Activated T-helper 1 cell treated with Interleukin-2 at 50 U/mL for 16 hours (primary cell): ENCODE results near the gene BET1.

Experiments used
- DNase-seq: peaks from one replicate; pipeline ENCODE4 v3.0.0-alpha.2; 2020; ENCODE audit warnings: low read depth

BET1 gene

DNA sequence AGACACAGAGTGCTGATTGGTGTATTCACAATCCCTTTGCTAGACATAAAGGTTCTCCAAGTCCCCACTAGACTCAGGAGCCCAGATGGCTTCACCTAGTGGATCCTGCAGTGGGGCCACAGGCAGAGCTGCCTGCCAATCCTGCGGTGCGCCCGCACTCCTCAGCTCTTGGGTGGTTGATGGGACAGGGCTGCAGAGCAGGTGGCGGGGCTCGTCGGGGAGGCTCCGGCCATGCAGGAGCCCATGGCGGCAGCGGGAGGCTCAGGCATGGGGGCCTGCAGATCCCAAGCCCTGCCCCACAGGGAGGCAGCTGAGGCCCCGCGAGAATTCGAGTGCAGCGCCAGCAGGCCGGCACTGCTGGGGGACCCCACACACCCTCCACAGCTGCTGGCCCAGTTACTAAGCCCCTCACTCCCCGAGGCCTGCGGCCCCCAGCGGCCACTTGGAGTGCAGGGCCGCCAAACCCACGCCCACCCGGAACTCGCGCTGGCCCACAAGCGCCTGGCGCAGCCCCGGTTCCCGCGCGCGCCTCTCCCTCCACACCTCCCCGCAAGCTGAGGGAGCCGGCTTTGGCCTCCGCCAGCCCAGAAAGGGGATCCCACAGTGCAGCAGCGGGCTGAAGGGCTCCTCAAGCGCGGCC is 7.7 kb upstream of the BET1 start:
- no peak for DNase-seq

DNA sequence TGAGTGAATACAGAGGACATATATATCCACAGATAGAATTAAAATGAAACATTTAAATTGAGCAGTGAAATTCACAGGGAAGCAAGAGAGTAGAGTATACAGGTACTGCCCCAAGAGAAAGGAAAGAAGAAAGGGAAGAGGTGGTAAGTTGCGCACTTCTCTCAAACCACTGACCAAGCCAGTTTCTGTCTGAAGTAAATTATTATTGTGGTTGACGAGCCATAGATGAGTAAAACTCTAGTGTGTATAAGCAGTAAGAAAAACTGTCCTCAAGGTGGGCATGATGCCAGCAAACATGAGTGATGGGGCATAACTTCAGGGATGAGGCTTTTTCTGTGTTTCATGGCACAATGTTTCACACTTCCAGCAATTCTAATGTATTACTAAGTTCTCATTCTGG is 4.4 kb upstream of the BET1 start:
- no peak for DNase-seq

DNA sequence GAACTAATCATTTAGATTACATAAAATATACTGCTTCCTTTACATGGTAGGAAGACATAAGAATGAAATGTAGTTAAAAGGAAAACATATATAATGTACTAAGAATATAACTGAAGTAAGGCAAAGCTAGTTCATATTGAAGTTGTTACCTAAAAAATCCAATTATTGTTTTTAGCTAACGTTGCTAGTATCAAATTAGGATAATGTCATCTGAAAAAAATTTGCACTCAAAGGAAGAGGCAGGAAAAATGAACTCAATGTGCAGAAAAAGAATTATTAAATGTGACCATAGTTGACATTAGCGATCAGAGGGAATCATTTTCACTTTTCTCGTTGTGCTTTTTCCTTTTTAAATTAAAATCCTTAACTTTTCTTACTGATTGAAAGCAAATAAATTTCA is 1.6 kb upstream of the BET1 start:
- DNase-seq: no peak

DNA sequence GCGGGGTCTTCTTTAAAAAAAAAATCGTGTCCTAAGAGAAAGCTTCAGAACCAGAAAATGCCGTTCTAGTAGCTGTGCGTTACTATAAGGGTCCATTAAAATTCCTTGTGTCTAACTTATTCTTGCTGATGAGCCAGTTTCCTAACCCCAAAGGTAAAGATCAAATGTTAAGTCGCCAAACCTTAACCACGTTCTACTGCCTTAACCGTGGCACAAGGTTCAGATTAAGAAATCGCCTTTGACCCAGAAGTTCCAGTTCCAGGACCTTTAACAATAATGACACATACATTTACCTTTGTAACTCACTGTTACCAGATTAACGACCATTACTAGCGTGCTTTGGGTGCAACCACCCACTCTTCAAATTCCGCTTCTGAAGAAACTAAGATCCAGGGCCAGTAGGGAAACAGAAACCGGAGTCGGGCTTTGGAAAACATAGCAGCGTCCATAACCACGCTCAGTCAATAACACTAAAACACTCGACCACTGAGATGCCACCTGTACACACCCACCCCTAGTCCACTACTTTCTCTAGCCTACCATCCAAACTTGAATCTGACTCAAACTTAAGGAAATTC is 620 bp downstream of the BET1 start:
- no peak for DNase-seq

DNA sequence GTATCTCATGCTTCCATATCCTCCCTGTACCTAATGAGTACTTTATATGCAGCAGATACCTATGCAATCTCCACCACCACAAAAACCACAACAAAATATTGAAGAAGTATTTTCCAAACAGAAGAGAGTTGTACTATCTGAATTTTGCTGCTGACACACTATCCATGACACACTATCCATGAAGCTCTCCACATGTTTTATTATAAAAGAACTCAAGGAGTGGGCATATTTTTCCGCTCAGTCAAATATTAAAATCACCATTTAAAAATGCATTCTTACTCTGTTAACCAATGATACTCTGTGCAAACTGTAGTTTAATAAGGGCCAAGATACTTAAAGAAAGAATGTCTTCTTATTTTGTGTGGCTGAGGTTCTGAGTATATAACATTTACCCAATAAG is 2.8 kb downstream of the BET1 start:
- DNase-seq: no peak

DNA sequence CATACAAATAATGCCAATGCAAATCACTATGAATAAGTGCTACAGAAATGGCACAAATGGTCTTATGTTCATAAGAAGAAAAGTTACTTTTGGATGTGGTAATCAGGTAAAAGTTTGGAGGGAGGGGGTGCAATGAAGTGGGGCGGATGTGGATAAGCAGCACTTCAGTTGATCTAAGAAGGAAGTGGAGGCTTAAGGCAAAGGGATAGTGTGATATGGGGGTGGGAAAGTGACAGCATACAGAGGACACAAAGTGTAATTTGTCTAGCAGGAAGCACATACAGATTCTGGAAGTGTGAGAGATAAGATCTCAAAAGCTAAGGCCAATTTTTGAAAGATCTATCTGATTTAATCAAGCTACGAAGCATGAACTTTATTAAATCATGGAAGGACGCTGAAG is 6.3 kb downstream of the BET1 start:
- DNase-seq: no peak

GRCh38 chr7:93992421-93993110 is 11.6 kb downstream of the BET1 start:
- no peak for DNase-seq

DNA sequence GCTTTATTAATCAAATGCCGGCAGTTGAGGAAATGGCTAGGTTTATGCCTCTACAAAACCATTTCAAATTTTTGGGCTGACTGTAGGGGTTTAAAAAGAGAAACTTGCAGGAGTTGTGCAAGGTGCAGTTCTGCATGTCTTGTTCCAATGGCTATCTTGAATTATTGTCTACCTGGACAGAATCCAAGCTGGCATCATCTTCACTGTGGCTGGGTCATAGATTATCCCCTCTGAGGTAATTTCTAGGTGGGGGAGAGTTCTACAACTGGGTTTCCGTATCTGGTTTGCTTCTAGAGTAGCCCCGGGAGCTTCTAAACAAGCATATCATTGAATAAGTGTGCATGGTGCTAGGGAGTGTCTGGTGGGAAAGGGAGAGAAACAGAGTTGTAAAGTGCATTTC is 16.9 kb downstream of the BET1 start:
- DNase-seq: no peak

- DNase-seq: no peak
These were observed 19.1 kb downstream of the BET1 start for GRCh38 chr7:93985101-93985500.

- no peak for DNase-seq
These were observed 20.1 kb downstream of the BET1 start for GRCh38 chr7:93984024-93984423.

DNA sequence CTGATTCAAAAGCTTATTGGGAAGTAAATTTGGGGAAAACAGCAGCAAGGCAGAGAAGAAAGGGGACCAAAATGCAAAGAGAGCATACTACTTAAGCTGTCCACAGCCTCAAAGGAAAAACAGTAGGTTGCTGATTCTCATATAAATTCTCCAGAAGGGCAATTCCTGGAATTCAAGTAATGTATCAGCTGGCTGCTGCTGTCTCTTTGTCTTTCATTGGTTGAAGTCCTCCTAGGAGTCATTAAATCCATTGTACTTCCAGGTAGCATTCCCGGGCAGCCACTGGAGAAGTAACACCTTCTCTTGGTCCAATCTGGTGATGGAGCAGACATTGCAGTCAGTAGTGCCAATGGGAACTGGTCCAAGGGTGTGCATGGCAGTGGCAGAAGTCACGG is 22.7 kb downstream of the BET1 start:
- no peak for DNase-seq

GRCh38 chr7:93980744-93981479 is 23.2 kb downstream of the BET1 start:
- no peak for DNase-seq

DNA sequence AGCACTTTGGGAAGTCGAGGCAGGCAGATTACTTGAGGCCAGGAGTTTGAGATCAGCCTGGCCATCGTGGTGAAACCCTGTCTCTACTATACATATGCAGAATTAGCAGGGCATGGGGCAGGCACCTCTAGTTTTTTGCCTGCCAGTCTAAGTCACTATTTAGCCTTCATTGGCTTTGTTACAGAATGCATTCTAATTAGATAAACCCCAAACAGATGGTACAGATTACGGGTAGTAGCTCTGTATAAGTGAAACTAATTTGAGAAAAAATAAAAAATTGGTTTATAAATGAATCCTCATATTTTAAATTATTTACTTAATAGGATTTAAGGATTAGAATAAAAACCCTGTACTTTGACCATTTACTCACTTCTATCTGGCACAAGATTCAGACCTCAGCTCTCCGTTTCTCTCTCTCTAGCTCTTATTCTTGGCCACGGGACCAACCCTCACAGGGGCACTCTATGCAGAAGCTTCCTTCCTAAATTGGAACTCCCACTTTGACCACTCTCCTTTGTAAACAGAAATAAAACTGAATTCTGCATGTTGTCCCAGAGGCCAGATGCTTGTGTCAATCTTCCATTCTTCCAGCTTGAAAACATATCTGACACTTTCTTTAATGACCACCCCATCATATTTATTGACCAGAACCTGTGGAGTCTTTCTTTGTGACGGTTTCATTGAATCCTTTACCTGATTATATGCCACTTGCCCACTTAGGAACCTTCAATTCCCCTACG is 26.8 kb downstream of the BET1 start:
- DNase-seq: no peak

GRCh38 chr7:93973134-93973533 is 31.0 kb downstream of the BET1 start:
- no peak for DNase-seq

DNA sequence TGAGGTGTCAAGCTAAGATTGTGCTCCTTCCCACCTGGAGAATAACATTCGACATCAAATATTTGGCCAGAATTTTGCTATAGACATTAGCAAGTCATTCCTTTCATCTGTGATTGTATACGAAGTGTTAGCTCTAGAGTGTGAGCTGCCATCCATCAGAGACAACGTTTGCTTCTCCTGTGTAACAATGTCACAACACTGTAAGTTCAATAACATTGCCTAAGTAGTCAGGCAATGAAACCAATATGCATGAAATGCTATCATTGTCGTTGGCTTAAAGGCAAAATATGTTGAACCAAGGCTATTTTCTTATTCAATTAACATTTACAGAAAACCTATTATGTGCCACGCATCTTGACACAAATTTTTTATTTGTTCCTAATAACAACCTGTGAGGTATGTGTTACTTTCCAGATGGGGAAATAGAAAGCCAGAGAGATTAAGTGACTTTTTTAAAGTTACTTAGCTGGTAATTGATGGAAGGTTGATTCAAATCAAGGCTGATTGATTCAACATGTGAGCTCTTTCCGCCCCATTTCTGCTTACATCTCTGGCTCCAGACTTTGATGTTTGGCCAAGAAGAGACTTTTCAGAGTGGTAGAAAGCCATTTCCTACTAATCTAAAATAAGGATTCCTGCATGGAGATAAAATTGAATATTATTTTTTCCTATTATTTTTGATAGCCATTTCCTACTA is 32.0 kb downstream of the BET1 start:
- DNase-seq: no peak

DNA sequence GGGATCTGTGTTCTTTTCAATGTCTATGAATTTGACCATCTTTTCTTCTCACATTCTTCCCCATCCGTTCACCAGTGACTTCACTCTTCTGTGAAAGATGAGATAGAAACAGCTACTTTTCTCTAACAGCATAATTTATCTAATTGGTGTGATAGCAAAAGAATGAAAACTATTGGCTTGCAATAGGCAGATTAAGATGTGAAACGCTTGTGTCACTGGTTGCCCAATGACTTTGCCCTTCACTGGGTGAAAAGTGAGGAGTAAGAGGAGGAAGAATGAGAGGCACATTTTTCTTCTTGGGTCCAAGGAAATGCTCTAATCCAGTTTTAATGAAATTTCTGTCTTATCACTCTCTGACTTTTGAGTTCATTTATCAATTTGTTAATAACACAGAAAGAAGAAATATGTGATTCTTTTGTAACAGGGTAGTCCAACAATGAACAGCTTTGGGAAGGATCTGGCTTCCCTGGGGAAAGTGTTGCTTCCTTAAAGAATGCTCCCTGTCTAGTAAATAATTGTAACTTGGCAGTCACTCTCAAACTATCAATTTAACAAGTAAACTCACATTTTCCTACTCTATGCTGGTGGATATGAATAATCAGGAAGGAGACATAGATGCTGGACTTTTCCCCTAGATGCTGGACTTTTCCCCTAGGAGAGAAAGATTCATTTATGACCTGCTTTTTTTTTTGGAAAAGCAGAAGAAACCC is 35.1 kb downstream of the BET1 start:
- no peak for DNase-seq

DNA sequence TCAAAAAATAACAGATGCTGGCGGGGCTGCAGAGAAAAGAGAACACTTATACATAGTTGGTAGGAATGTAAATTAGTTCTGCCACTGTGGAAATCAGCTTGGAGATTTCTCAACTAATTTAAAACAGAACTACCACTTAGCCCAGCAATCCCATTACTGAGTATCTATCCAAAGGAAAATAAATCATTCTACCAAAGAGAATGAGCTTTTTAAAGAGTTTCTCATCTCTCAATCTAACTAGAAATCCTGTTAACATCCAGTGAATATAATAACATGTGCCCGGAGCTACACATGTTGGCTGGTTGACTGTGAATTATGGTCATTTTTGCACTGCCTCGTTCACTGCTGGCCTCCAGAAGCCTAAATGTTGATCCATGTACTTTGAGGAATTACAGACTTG is 39.3 kb downstream of the BET1 start:
- DNase-seq: no peak

GRCh38 chr7:93964262-93964661 is 39.9 kb downstream of the BET1 start:
- no peak for DNase-seq

DNA sequence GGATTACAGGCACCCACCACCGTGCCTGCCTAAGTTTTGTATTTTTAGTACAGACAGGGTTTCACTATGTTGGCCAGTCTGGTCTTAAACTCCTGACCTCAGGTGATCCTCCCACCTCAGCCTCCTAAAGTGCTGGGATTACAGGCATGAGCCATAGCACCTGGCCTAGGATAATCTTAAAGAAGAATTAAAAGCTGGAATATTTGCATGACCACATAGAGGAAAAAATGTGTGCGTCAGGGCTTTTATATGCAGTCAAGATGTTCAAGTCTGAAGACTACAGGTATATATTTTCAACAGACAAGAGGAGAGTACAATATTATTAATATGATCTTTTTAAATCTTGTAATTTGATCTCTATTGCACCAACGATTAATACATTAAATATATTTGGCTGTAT is 43.2 kb downstream of the BET1 start:
- DNase-seq: no peak

DNA sequence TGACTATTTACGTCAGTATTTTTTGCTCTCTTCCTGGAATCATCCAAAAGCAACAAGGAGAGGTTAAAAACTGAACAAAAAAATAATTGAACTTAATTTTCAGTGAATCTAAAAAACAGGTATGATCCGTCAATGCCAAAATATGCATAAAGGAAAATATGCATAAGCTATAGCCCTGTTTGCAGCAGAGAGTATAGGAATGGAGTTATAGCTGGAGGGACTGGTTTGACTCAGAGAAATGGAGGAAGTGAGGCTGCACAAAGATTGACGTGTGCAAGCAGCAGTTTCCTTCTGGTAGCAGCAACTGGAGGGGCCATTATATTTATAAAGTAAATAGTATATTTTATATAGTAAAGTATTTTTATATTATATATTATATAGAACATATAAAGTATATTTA is 45.5 kb downstream of the BET1 start:
- DNase-seq: no peak

- no peak for DNase-seq
These were observed 45.9 kb downstream of the BET1 start for GRCh38 chr7:93958216-93958615.
